Uterus (tissue), 4 donors: Measurements from ENCODE around the gene SNX13. TPM values are rescaled to one million over a fixed set of nuclear protein-coding genes. Genes with fewer than 3 reads are reported as not detected.

Experiments
- DNase-seq, 2 donors: peaks; one replicate each; pipeline ENCODE4 v3.0.0-alpha.2; 2019 to 2020
- H3K27ac ChIP-seq, 2 donors: fragments of 200-600 bp; sonication (generic); 1 replicate in 1 of 2; 2 replicates in 1 of 2; pipeline ENCODE4 v1.5.1; 2016 to 2018
- H3K27me3 ChIP-seq, 2 donors: fragments of 200-600 bp; sonication (generic); one replicate each; pipeline ENCODE4 v1.5.1; 2018 to 2019; ENCODE audit warnings: control low read depth in 1 of 2
- H3K36me3 ChIP-seq, 2 donors: fragments of 200-600 bp; sonication (generic); one replicate each; pipeline ENCODE4 v1.5.1; 2019; ENCODE audit warnings: control low read depth in 1 of 2
- H3K4me1 ChIP-seq, 2 donors: fragments of 200-600 bp; sonication (generic); one replicate each; pipeline ENCODE4 v1.5.1; 2018 to 2019; ENCODE audit warnings: control low read depth in 1 of 2
- H3K4me3 ChIP-seq, 2 donors: fragments of 200-600 bp; sonication (generic); 1 replicate in 1 of 2; 2 replicates in 1 of 2; pipeline ENCODE4 v1.5.1; 2018 to 2019; ENCODE audit warnings: mild to moderate bottlenecking in 1 of 2
- H3K9me3 ChIP-seq, 2 donors: fragments of 200-600 bp; sonication (generic); one replicate each; pipeline ENCODE4 v1.5.1; 2019; ENCODE audit warnings: control low read depth in 1 of 2
- POLR2A ChIP-seq, 2 donors: fragments of 450-650 bp; IDR thresholded peaks; one replicate each; pipeline ENCODE4 v1.6.1; 2016; ENCODE audit warnings: antibody characterized with exemption in 2 of 2, mild to moderate bottlenecking in 1 of 2, moderate library complexity in 1 of 2
- intact Hi-C: fragments of 100-400 bp; cut with DNase I; formaldehyde crosslinking; loops from one replicate; pipeline ENCODE4 v1.15.1; 2023; ENCODE audit warnings: low total_unique reads
- total RNA-seq, 4 donors: library from RNA; depleted of rRNA in 3 of 4; stranded (reverse); fragments of >200 nt in 3 of 4; gene quantifications; one replicate each; pipeline versions ENCODE4 v1.1.0 to v1.2.4, GENCODE V29; 2014 to 2023
- TF ChIP-seq, protein P1 (sequence below), 4 experiments: fragments of 200-600 bp in 2 of 4; fragments of 450-650 bp in 2 of 4; sonication (generic) in 2 of 4; IDR thresholded peaks; one replicate each; pipeline ENCODE4 v1.5.1; 2016 to 2019; ENCODE audit warnings: antibody characterized with exemption in 4 of 4, mild to moderate bottlenecking in 2 of 4, moderate library complexity in 1 of 4
- donor health status: DM: yes; HTN: yes; CAD: no.

The SNX13 gene
- total RNA-seq, 4 donors from 2014 or later, result 26.9 to 222 (median 91.2) TPM

DNA sequence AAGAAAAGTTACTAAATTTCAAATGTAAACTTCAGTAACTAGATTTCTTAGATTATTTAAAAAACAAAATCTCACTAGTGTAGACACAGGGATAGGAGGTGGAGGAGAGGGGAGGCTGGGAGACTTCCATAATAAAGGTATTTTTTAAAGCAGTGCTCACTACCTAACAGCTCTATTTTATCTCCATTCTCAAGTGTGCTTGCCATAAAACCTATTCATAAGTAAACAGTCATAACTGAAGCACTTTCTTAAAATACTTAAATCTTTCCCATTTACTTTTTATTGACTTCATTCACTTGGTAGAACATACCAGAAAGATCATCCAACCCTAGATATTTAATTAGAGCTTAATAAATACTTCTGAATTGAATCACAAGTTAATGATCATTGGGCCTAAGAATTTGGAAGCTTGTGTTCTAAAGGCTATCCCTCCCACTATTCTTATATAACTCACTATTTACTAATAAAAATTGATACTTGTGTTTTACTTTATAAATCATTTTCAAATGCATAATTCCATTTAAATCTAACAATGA is 107.4 kb downstream of the SNX13 start:
- intact Hi-C loops, result no loop called here
- Histone ChIP-seq H3K4me3 (no peak overlapping the region), H3K27ac (no peak overlapping the region), H3K27me3 (no peaks in the 10 kb centered on the region), H3K9me3 (no peaks in the 10 kb centered on the region), H3K36me3 (no peaks in the 10 kb centered on the region), H3K4me1 (no peaks in the 10 kb centered on the region)
- DNase-seq, result no peak
- TF ChIP-seq, protein P1, sequence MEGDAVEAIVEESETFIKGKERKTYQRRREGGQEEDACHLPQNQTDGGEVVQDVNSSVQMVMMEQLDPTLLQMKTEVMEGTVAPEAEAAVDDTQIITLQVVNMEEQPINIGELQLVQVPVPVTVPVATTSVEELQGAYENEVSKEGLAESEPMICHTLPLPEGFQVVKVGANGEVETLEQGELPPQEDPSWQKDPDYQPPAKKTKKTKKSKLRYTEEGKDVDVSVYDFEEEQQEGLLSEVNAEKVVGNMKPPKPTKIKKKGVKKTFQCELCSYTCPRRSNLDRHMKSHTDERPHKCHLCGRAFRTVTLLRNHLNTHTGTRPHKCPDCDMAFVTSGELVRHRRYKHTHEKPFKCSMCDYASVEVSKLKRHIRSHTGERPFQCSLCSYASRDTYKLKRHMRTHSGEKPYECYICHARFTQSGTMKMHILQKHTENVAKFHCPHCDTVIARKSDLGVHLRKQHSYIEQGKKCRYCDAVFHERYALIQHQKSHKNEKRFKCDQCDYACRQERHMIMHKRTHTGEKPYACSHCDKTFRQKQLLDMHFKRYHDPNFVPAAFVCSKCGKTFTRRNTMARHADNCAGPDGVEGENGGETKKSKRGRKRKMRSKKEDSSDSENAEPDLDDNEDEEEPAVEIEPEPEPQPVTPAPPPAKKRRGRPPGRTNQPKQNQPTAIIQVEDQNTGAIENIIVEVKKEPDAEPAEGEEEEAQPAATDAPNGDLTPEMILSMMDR (IDR thresholded peaks at IDR 0.05), result no peak
- TF ChIP-seq POLR2A (IDR thresholded peaks at IDR 0.05), result no peak

DNA sequence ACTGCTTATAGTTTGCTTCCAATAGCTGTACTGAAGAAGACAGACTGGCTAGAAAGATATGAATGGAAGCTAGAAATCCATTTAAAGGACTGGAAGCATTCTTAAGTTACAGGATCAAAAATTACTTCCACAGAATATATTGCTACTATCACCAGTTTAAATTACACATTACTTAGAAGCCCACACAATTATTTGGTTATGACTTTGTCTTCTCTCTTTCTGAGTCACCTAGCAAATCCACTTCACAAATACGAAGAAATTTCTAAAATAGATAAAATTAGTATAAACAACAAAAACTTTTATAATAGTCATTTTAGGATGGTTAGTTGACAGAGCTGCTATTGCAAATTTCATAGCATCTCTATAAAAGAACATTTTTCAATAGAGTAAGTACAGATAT is 108.1 kb downstream of the SNX13 start:
- TF ChIP-seq, protein P1 (IDR thresholded peaks at IDR 0.05), result no peak
- TF ChIP-seq POLR2A (IDR thresholded peaks at IDR 0.05), result no peak
- no peaks in the 10 kb centered on the region for H3K27me3 ChIP-seq
- H3K4me3 ChIP-seq, result no peak overlapping the region
- H3K4me1 ChIP-seq, result no peaks in the 10 kb centered on the region
- H3K36me3 ChIP-seq, result no peaks in the 10 kb centered on the region
- H3K27ac ChIP-seq, result no peak overlapping the region
- DNase-seq, result no peak
- no peaks in the 10 kb centered on the region for H3K9me3 ChIP-seq
- intact Hi-C loops, result no loop called here

DNA sequence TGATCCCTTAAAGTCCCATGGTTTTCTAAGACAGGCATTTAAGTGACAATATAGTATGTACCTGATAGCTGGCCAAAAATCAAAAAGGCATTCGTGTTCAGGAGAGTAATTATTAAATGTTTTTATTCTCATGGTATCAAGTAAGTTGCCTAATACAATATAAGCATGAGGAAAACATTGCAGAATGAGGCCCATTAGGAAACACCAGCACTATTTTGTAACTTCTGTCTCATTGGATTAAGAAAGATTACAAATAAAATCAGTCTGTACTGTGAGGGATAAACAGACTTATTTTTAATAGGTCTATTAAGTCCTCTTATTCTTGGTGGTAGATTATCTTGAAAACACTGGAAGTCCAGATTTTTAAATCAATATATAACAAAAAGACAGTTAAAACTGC is 110.1 kb downstream of the SNX13 start:
- no peaks in the 10 kb centered on the region for H3K36me3 ChIP-seq
- no peak overlapping the region for H3K27ac ChIP-seq
- no peak for TF ChIP-seq POLR2A (IDR thresholded peaks at IDR 0.05)
- TF ChIP-seq, protein P1 (IDR thresholded peaks at IDR 0.05), result no peak
- no peak for DNase-seq
- H3K9me3 ChIP-seq, result no peaks in the 10 kb centered on the region
- no peak overlapping the region for H3K4me3 ChIP-seq
- no peaks in the 10 kb centered on the region for H3K27me3 ChIP-seq
- intact Hi-C loops, result no loop called here
- H3K4me1 ChIP-seq, result no peaks in the 10 kb centered on the region

DNA sequence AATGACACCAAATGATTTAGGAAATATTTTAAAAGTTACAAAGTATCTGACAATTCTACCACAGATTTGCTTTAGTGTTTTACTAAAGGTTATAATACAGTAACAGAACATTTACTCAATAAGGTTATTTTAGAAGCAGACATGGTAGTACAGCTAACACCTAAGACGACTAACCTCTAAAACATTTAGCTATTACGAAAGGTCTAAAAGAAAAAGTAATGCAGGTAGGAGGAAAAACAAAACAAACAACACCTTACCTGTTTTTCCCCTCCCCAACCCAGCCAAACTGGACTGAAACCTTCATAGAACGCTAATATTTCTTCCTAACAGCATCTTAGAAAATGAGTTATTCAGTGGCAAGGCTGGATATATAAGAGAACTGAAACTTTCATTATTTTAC is 111.3 kb downstream of the SNX13 start:
- Histone ChIP-seq H3K27me3 (no peaks in the 10 kb centered on the region), H3K4me1 (no peaks in the 10 kb centered on the region), H3K36me3 (no peaks in the 10 kb centered on the region), H3K9me3 (no peaks in the 10 kb centered on the region), H3K4me3 (no peak overlapping the region), H3K27ac (no peak overlapping the region)
- intact Hi-C loops, result no loop called here
- no peak for DNase-seq
- no peak for TF ChIP-seq POLR2A (IDR thresholded peaks at IDR 0.05)
- TF ChIP-seq, protein P1 (IDR thresholded peaks at IDR 0.05), result no peak

DNA sequence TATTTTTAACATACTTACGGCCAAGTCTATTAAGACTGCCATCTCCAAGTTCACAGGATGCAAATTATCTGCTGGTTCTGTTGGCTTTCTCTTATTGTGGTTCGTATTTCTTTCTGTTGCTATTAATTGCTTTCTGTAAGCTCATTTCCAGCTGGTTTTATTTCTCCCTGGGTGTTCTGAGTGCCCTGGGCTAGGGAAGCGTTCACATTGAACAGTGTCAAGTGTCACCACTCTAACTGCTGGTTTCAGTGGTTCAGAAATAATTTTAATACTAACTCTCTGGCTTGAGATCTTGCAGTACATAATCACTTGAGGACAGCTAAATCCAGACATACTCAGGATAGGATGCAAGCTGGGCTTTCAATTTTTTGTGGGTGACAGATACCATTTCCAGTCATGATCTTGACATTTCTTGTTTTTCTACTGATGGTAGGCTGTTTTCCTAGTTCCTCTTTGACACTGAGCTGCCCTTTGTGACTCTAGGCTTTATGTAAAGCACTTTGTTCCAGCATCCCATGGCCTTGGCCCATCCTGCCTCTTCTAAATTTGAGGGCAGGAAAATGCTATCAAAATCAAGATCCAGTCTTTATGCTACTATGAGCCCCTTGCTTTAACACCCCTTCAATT is 117.6 kb downstream of the SNX13 start:
- intact Hi-C loops, result no loop called here
- DNase-seq, result no peak
- TF ChIP-seq POLR2A (IDR thresholded peaks at IDR 0.05), result no peak
- TF ChIP-seq, protein P1 (IDR thresholded peaks at IDR 0.05), result no peak

More for the DNA sequence above, 117.6 kb downstream of the SNX13 start:
- Histone ChIP-seq H3K27ac (no peak overlapping the region), H3K9me3 (no peaks in the 10 kb centered on the region), H3K36me3 (no peaks in the 10 kb centered on the region), H3K4me3 (no peak overlapping the region), H3K27me3 (no peaks in the 10 kb centered on the region), H3K4me1 (no peaks in the 10 kb centered on the region)
